ENCODE data around the gene OSBPL8.
"Not testable (repeated sequence)": the region's sequence is repeated elsewhere in the genome, so short reads cannot be mapped to it uniquely, and the experiment has no call there.

The OSBPL8 gene

GRCh38 chr12:76329159-76329558, 230.4 kb downstream of the OSBPL8 start:
- H3K4me1 Mint-ChIP-seq (ENCODE audit: low read depth in 2 of 2) = no peaks in the 10 kb centered on the region
- H3K9me3 Mint-ChIP-seq = no peaks in the 10 kb centered on the region
- H3K27me3 Mint-ChIP-seq = peaks cover 32 to 45% of the 10 kb centered on the region in 2 donors
- ATAC-seq (replicated peaks) (no peak), DNase-seq (no peak)
- H3K27ac Mint-ChIP-seq = no peak overlapping the region
- H3K4me3 Mint-ChIP-seq = no peak overlapping the region
- peaks cover 3% of the 10 kb centered on the region for H3K36me3 Mint-ChIP-seq (ENCODE audit: insufficient read depth)

- peaks cover 35 to 40% of the 10 kb centered on the region in 2 donors for H3K27me3 Mint-ChIP-seq
- not testable (repeated sequence) for H3K4me3 Mint-ChIP-seq; H3K9me3 Mint-ChIP-seq; ATAC-seq (replicated peaks); H3K36me3 Mint-ChIP-seq (ENCODE audit: insufficient read depth); H3K27ac Mint-ChIP-seq; H3K4me1 Mint-ChIP-seq (ENCODE audit: low read depth in 2 of 2); DNase-seq
These were observed 239.8 kb downstream of the OSBPL8 start for GRCh38 chr12:76319595-76320319.

GRCh38 chr12:76318773-76319594, 240.6 kb downstream of the OSBPL8 start:
- Mint-ChIP-seq H3K27ac (no peak overlapping the region), H3K9me3 (no peaks in the 10 kb centered on the region), H3K4me3 (no peak overlapping the region), H3K36me3 (ENCODE audit: insufficient read depth) (no peaks in the 10 kb centered on the region), H3K27me3 (peaks cover 35 to 40% of the 10 kb centered on the region in 2 donors), H3K4me1 (ENCODE audit: low read depth in 2 of 2) (no peaks in the 10 kb centered on the region)
- no peak for ATAC-seq (replicated peaks)
- no peak for DNase-seq

GRCh38 chr12:76317976-76318375, 241.6 kb downstream of the OSBPL8 start:
- Mint-ChIP-seq H3K9me3 (no peaks in the 10 kb centered on the region), H3K36me3 (ENCODE audit: insufficient read depth) (no peaks in the 10 kb centered on the region), H3K4me1 (ENCODE audit: low read depth in 2 of 2) (no peaks in the 10 kb centered on the region), H3K27me3 (peaks cover 34 to 40% of the 10 kb centered on the region in 2 donors), H3K4me3 (no peak overlapping the region), H3K27ac (no peak overlapping the region)
- DNase-seq = no peak
- no peak for ATAC-seq (replicated peaks)

GRCh38 chr12:76316468-76316867, 243.1 kb downstream of the OSBPL8 start:
- DNase-seq = no peak
- no peaks in the 10 kb centered on the region for H3K4me1 Mint-ChIP-seq (ENCODE audit: low read depth in 2 of 2)
- H3K27me3 Mint-ChIP-seq = peaks cover 34 to 49% of the 10 kb centered on the region in 2 donors
- H3K36me3 Mint-ChIP-seq (ENCODE audit: insufficient read depth) = no peaks in the 10 kb centered on the region
- H3K4me3 Mint-ChIP-seq = no peak overlapping the region
- H3K9me3 Mint-ChIP-seq = no peaks in the 10 kb centered on the region
- no peak overlapping the region for H3K27ac Mint-ChIP-seq
- no peak for ATAC-seq (replicated peaks)

GRCh38 chr12:76313299-76313698, 246.3 kb downstream of the OSBPL8 start:
- H3K27ac Mint-ChIP-seq = no peak overlapping the region
- DNase-seq = no peak
- ATAC-seq (replicated peaks) = no peak

GRCh38 chr12:76312315-76312714, 247.3 kb downstream of the OSBPL8 start:
- Mint-ChIP-seq H3K4me3 (no peak overlapping the region), H3K27me3 (peaks cover 31 to 35% of the 10 kb centered on the region in 2 donors), H3K4me1 (ENCODE audit: low read depth in 2 of 2) (no peaks in the 10 kb centered on the region), H3K9me3 (no peaks in the 10 kb centered on the region), H3K36me3 (ENCODE audit: insufficient read depth) (no peaks in the 10 kb centered on the region), H3K27ac (no peak overlapping the region)
- ATAC-seq (replicated peaks) = no peak
- DNase-seq = no peak

More at GRCh38 chr12:76313299-76313698, 246.3 kb downstream of the OSBPL8 start:
- Mint-ChIP-seq H3K27me3 (peaks cover 25 to 37% of the 10 kb centered on the region in 2 donors), H3K9me3 (no peaks in the 10 kb centered on the region), H3K4me3 (no peak overlapping the region), H3K36me3 (ENCODE audit: insufficient read depth) (no peaks in the 10 kb centered on the region), H3K4me1 (ENCODE audit: low read depth in 2 of 2) (no peaks in the 10 kb centered on the region)

GRCh38 chr12:76311796-76312195, 247.8 kb downstream of the OSBPL8 start:
- H3K9me3 Mint-ChIP-seq = no peaks in the 10 kb centered on the region
- no peaks in the 10 kb centered on the region for H3K4me1 Mint-ChIP-seq (ENCODE audit: low read depth in 2 of 2)
- ATAC-seq (replicated peaks) (no peak), DNase-seq (no peak)
- H3K27me3 Mint-ChIP-seq = peaks cover 35 to 37% of the 10 kb centered on the region in 2 donors
- no peak overlapping the region for H3K4me3 Mint-ChIP-seq
- no peaks in the 10 kb centered on the region for H3K36me3 Mint-ChIP-seq (ENCODE audit: insufficient read depth)
- no peak overlapping the region for H3K27ac Mint-ChIP-seq

- ATAC-seq (replicated peaks) (no peak), DNase-seq (no peak)
- Mint-ChIP-seq H3K4me1 (ENCODE audit: low read depth in 2 of 2) (no peaks in the 10 kb centered on the region), H3K27me3 (peaks cover 30 to 50% of the 10 kb centered on the region in 2 donors), H3K9me3 (no peaks in the 10 kb centered on the region), H3K4me3 (no peak overlapping the region), H3K27ac (no peak overlapping the region), H3K36me3 (ENCODE audit: insufficient read depth) (no peaks in the 10 kb centered on the region)
These were observed 249.5 kb downstream of the OSBPL8 start for GRCh38 chr12:76310110-76310509.

GRCh38 chr12:76308866-76309265, 250.7 kb downstream of the OSBPL8 start:
- H3K4me1 Mint-ChIP-seq (ENCODE audit: low read depth in 2 of 2) = no peaks in the 10 kb centered on the region
- peaks cover 25 to 50% of the 10 kb centered on the region in 2 donors for H3K27me3 Mint-ChIP-seq
- H3K9me3 Mint-ChIP-seq = no peaks in the 10 kb centered on the region
- no peak overlapping the region for H3K4me3 Mint-ChIP-seq
- ATAC-seq (replicated peaks) (no peak), DNase-seq (no peak)
- H3K27ac Mint-ChIP-seq = no peak overlapping the region
- no peaks in the 10 kb centered on the region for H3K36me3 Mint-ChIP-seq (ENCODE audit: insufficient read depth)

- Mint-ChIP-seq H3K4me3 (no peak overlapping the region), H3K27ac (no peak overlapping the region)
- DNase-seq = no peak
These were observed 252.5 kb downstream of the OSBPL8 start for GRCh38 chr12:76307083-76307482.

GRCh38 chr12:76303989-76304460, 255.5 kb downstream of the OSBPL8 start:
- peaks cover 16 to 56% of the 10 kb centered on the region in 2 donors for H3K27me3 Mint-ChIP-seq
- no peaks in the 10 kb centered on the region for H3K9me3 Mint-ChIP-seq
- no peak overlapping the region for H3K4me3 Mint-ChIP-seq
- ATAC-seq (replicated peaks) (no peak), DNase-seq (no peak)
- no peaks in the 10 kb centered on the region for H3K4me1 Mint-ChIP-seq (ENCODE audit: low read depth in 2 of 2)
- no peaks in the 10 kb centered on the region for H3K36me3 Mint-ChIP-seq (ENCODE audit: insufficient read depth)
- no peak overlapping the region for H3K27ac Mint-ChIP-seq

More at GRCh38 chr12:76307083-76307482, 252.5 kb downstream of the OSBPL8 start:
- Mint-ChIP-seq H3K27me3 (peaks cover 26 to 59% of the 10 kb centered on the region in 2 donors), H3K36me3 (ENCODE audit: insufficient read depth) (no peaks in the 10 kb centered on the region), H3K4me1 (ENCODE audit: low read depth in 2 of 2) (no peaks in the 10 kb centered on the region), H3K9me3 (no peaks in the 10 kb centered on the region)
- no peak for ATAC-seq (replicated peaks)

- DNase-seq = no peak
- Mint-ChIP-seq H3K4me1 (ENCODE audit: low read depth in 2 of 2) (no peaks in the 10 kb centered on the region), H3K4me3 (no peak overlapping the region), H3K27ac (no peak overlapping the region), H3K36me3 (ENCODE audit: insufficient read depth) (no peaks in the 10 kb centered on the region), H3K9me3 (no peaks in the 10 kb centered on the region), H3K27me3 (peaks cover 16 to 56% of the 10 kb centered on the region in 2 donors)
- no peak for ATAC-seq (replicated peaks)
These were observed 256.2 kb downstream of the OSBPL8 start for GRCh38 chr12:76303365-76303764.
